HL-60 (cell line): ENCODE results near the gene IFT25.

Experiments used
- GABPA ChIP-seq: IDR thresholded peaks from 2 replicates; pipeline ENCODE4 v1.6.1; 2012; ENCODE audit warnings: low read depth
- POLR2AphosphoS5 ChIP-seq: IDR thresholded peaks from 2 replicates; pipeline ENCODE4 v1.6.1; 2012; ENCODE audit warnings: low read depth
- SPI1 ChIP-seq: IDR thresholded peaks from 2 replicates; pipeline ENCODE4 v1.6.1; 2012; ENCODE audit warnings: low read depth, mild to moderate bottlenecking, borderline replicate concordance
- TF ChIP-seq, protein P1 (sequence below): IDR thresholded peaks from one replicate; pipeline ENCODE4 v1.5.1; 2011; ENCODE audit warnings: low read length, control low read depth, inconsistent platforms; ENCODE audit not compliant: insufficient read depth
- TF ChIP-seq, protein P2 (sequence below): IDR thresholded peaks from 2 replicates; pipeline ENCODE4 v1.6.1; 2012; ENCODE audit warnings: low read depth; ENCODE audit not compliant: insufficient replicate concordance

DNA sequence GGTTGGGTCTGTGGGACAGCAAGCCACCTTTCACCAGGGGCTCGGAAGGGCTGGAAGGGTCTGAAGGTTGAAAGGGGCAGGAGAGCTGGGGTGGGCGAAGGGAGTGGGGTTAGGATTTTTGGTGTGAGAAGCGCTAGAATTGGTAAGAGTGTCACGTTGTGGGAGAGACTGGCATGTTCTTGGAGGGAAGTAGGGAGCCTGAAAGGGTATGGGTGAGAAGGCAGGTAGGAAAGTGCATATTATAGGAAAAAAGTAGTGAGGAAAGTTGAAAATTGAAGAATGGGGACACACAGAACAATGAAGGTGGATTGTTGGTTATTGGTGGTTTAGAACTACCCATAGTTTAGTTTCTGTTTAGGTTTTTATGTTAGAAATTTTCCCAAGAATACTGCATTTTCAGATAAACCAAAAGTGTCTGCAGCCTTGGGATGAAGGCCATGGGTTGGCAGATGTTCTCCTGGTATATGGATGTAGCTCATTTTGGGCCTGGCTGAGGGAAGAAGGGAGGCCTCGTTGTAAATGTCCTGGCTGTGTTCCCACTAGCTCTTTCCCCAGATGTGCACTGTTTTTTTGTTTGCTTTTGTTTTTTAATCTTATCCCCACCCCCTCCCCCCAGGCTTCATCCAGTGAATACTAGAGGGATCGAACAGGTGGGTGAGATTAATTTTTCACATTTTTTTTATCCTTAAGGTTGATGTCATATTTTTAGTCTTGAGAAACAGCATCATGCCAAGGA is 1.8 kb upstream of the IFT25 start:
- TF ChIP-seq, protein P1, sequence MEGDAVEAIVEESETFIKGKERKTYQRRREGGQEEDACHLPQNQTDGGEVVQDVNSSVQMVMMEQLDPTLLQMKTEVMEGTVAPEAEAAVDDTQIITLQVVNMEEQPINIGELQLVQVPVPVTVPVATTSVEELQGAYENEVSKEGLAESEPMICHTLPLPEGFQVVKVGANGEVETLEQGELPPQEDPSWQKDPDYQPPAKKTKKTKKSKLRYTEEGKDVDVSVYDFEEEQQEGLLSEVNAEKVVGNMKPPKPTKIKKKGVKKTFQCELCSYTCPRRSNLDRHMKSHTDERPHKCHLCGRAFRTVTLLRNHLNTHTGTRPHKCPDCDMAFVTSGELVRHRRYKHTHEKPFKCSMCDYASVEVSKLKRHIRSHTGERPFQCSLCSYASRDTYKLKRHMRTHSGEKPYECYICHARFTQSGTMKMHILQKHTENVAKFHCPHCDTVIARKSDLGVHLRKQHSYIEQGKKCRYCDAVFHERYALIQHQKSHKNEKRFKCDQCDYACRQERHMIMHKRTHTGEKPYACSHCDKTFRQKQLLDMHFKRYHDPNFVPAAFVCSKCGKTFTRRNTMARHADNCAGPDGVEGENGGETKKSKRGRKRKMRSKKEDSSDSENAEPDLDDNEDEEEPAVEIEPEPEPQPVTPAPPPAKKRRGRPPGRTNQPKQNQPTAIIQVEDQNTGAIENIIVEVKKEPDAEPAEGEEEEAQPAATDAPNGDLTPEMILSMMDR = no peak
- TF ChIP-seq, protein P2, sequence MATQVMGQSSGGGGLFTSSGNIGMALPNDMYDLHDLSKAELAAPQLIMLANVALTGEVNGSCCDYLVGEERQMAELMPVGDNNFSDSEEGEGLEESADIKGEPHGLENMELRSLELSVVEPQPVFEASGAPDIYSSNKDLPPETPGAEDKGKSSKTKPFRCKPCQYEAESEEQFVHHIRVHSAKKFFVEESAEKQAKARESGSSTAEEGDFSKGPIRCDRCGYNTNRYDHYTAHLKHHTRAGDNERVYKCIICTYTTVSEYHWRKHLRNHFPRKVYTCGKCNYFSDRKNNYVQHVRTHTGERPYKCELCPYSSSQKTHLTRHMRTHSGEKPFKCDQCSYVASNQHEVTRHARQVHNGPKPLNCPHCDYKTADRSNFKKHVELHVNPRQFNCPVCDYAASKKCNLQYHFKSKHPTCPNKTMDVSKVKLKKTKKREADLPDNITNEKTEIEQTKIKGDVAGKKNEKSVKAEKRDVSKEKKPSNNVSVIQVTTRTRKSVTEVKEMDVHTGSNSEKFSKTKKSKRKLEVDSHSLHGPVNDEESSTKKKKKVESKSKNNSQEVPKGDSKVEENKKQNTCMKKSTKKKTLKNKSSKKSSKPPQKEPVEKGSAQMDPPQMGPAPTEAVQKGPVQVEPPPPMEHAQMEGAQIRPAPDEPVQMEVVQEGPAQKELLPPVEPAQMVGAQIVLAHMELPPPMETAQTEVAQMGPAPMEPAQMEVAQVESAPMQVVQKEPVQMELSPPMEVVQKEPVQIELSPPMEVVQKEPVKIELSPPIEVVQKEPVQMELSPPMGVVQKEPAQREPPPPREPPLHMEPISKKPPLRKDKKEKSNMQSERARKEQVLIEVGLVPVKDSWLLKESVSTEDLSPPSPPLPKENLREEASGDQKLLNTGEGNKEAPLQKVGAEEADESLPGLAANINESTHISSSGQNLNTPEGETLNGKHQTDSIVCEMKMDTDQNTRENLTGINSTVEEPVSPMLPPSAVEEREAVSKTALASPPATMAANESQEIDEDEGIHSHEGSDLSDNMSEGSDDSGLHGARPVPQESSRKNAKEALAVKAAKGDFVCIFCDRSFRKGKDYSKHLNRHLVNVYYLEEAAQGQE = no peak
- TF ChIP-seq POLR2AphosphoS5 (no peak), GABPA (no peak), SPI1 (no peak)
